GM12864 (cell line): ENCODE results near the gene MAG.
"Not testable (repeated sequence)": the region's sequence is repeated elsewhere in the genome, so short reads cannot be mapped to it uniquely, and the experiment has no call there.

ENCODE experiments used
- DNase-seq: peaks from one replicate; pipeline ENCODE4 v3.0.0-alpha.2; 2011; ENCODE audit warnings: low read depth
- H3K4me3 ChIP-seq: 2 replicates; pipeline ENCODE4 v1.5.1; 2011; ENCODE audit warnings: mild to moderate bottlenecking, low read depth, low read length, control low read depth
- TF ChIP-seq, protein P1 (sequence below): IDR thresholded peaks from 2 replicates; pipeline ENCODE4 v1.5.1; 2011; ENCODE audit warnings: low read depth, mild to moderate bottlenecking, moderate library complexity, low read length, control low read depth, inconsistent platforms; ENCODE audit errors: missing control alignments

The MAG gene

DNA sequence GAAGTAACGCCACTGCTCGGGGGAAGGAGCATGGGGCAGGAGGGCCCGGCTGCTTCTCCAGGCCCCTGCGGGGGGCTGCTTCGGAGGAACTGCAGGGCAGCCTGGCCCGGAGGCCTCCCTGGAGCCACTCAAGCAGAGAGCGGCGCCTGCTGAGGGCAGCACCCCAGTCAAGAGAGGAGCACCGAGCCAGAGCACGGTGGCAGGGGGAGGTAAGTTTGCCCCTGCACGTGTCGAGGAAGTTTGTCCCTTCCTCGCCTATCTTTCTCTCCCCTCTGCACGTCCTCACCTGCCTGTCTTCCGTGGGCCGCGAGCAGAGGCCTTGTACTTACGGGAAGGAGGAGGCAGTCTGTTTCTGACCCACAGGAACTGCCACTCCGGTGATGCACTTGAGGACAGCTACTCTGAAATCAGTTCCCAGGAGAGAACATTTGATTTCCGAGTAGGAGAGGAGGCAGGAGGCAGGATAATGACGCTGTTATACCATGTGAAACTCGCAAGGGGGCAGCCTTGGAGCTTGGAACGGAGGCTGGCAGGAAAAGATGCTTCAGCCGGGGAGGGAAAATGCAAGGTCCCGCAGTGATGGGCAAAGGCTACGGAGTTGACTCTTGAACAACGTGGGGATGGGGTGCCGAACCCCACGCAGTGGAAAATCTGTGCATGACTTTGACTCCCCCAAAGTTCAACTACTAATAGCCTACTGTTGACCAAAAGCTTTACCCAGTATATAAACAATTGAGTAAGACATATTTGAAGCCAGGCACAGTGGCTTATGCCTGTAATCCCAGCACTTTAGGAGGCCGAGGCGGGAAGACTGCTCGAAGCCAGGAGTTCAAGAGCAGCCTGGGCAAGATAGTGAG lies 60.7 kb downstream of the MAG start:
- H3K4me3 ChIP-seq = no peak overlapping the region
- no peak for DNase-seq
- TF ChIP-seq, protein P1, sequence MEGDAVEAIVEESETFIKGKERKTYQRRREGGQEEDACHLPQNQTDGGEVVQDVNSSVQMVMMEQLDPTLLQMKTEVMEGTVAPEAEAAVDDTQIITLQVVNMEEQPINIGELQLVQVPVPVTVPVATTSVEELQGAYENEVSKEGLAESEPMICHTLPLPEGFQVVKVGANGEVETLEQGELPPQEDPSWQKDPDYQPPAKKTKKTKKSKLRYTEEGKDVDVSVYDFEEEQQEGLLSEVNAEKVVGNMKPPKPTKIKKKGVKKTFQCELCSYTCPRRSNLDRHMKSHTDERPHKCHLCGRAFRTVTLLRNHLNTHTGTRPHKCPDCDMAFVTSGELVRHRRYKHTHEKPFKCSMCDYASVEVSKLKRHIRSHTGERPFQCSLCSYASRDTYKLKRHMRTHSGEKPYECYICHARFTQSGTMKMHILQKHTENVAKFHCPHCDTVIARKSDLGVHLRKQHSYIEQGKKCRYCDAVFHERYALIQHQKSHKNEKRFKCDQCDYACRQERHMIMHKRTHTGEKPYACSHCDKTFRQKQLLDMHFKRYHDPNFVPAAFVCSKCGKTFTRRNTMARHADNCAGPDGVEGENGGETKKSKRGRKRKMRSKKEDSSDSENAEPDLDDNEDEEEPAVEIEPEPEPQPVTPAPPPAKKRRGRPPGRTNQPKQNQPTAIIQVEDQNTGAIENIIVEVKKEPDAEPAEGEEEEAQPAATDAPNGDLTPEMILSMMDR = peak; percentile 81

DNA sequence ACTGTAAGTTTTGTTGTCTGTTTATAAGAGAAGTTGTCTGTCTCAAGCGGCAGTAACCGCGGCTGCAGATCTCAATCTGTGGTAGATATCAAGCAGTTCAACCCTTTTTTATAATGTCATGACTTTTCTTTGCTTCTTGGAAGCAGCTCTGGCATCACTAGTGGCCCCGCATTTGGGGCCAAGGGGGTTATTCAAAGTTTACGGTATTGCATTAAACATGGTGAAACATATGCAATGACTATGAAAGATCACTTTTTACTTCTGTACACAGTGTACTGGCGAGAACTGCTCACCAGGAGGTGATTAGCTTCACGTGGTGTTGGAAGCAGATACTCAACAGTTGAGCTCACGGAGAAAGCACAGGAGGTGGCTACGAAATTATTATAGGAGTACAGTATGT lies 61.7 kb downstream of the MAG start:
- TF ChIP-seq, protein P1 = no peak
- DNase-seq = no peak

DNA sequence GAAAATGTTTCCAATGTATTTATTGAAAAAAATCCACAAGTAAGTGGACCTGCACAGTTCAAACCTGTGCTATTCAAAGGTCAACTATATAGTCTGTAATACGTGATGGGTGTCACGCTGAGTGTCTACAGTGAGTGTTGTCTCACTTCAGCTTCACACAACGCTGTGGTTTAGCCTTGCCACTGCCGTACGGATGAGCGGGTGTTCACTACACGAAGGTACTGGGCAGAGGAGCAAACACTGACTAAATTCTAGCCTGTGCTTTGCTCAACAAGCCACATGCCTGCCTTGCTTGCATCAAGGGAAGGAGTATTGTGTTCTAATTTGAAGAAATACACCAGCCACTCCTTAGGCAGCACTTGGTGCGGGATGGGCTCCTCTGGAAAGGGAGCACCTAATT lies 62.9 kb downstream of the MAG start:
- H3K4me3 ChIP-seq = no peak overlapping the region
- TF ChIP-seq, protein P1 = no peak
- no peak for DNase-seq

More for the DNA sequence above, 61.7 kb downstream of the MAG start:
- H3K4me3 ChIP-seq = no peak overlapping the region

DNA sequence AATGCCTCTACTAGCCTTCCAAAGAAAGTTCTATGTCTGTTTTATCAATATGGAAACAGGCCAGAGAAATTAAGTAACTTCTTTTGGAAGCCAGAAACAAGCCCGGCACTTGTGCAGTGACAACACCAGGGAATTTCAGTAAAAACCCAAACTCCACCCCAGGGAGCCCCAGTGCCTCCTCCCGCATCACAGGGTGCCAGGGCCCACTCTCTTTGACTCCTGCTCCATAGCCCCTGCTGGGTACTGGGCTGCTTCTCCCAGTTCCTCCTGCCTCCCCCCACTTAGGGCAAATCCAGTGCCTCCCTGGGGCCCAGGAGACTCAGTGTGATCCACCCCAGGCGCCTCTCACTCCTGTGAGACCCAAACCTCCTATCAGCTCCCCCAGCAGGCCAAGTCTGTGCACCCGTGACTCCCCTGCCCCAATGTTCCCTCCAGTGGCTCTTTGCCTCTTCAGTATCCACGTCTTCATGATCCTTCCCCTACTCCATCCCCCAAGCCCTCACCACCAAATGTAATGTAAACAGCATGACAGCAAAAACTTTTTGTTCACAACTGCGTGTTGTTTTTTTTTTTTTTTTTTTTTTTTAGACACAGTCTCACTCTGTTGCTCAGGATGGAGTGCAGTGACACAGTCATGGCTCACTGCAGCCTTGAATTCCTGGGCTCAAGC lies 64.0 kb downstream of the MAG start:
- no peak for DNase-seq
- H3K4me3 ChIP-seq = no peak overlapping the region
- TF ChIP-seq, protein P1 = no peak

DNA sequence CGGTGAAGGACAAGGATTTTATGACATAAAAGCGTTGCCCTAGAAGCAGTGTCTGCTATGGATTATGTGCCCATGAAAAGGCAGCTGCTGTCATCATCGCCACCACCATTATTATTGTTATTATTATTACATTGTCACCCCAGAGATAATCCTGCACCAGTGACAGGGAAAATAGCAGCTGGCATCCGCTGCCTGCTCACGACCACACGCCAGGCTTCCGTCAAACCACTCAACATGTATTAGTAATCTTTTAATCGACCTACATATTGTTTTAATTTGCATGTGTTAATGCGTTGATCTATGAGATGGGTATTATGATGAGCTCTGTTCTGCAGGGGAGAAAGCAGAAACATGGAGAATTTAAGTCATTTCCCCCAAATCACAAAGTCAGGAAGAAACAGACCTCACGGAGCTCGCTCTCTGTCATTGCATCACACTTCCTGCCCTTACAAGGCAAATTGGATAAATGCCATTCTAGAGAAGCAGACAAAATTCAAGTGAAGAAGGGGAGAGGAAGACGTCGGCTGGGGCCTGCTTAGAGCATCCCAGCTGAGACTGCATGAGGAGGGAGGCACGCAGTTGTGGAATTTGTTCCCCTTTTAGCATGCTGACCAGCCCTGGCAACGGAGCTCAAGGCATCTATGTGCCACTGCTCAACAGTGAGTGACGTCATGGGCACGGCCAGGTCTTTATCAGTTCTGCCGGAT lies 66.1 kb downstream of the MAG start, which contains the start of gene FFAR3:
Gene FFAR3, plus strand, starts transcription at position 594 of the 707 bp plus-strand sequence. CDS start 431 bp downstream, outside the sequence.
- TF ChIP-seq, protein P1 = no peak
- DNase-seq = no peak
- no peak within 1 kb of the TSS for H3K4me3 ChIP-seq

DNA sequence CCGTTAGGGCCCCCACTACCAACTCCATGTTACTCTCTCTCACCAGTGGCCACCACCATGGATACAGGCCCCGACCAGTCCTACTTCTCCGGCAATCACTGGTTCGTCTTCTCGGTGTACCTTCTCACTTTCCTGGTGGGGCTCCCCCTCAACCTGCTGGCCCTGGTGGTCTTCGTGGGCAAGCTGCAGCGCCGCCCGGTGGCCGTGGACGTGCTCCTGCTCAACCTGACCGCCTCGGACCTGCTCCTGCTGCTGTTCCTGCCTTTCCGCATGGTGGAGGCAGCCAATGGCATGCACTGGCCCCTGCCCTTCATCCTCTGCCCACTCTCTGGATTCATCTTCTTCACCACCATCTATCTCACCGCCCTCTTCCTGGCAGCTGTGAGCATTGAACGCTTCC lies 66.9 kb downstream of the MAG start:
- H3K4me3 ChIP-seq, DNase-seq: not testable (repeated sequence)

DNA sequence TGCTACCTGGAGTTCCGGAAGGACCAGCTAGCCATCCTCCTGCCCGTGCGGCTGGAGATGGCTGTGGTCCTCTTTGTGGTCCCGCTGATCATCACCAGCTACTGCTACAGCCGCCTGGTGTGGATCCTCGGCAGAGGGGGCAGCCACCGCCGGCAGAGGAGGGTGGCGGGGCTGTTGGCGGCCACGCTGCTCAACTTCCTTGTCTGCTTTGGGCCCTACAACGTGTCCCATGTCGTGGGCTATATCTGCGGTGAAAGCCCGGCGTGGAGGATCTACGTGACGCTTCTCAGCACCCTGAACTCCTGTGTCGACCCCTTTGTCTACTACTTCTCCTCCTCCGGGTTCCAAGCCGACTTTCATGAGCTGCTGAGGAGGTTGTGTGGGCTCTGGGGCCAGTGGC lies 67.4 kb downstream of the MAG start:
- not testable (repeated sequence) for H3K4me3 ChIP-seq, DNase-seq

DNA sequence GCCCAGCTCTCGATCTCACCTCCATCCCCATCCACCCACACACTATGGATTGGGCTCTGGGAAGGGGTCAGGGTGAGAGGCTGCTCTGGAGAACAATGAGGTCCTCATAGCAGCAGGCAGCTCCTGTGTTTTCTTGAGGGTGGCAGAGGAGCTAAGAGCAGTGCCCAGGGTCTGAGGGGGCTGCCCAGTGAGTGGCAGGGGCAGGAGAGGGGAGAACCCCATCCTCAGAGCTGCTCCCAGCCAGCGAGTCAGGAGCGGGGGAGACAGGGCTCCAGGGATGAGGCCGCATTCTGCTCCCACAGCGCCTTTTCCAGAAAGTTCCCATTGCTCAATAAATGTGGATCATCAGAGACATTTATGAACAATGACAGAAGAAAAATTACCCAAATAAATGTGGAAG lies 68.1 kb downstream of the MAG start:
- not testable (repeated sequence) for H3K4me3 ChIP-seq, DNase-seq
